Fibroblast of skin of right quadriceps (primary cell): ENCODE measurements around the gene ANKRD60.
A peak's percentile ranks its signal among the peaks of the same experiment; 100 is the strongest.

Experiments
- DNase-seq: peaks from one replicate; pipeline ENCODE4 v3.0.0-alpha.2; 2013

ANKRD60 gene

DNA sequence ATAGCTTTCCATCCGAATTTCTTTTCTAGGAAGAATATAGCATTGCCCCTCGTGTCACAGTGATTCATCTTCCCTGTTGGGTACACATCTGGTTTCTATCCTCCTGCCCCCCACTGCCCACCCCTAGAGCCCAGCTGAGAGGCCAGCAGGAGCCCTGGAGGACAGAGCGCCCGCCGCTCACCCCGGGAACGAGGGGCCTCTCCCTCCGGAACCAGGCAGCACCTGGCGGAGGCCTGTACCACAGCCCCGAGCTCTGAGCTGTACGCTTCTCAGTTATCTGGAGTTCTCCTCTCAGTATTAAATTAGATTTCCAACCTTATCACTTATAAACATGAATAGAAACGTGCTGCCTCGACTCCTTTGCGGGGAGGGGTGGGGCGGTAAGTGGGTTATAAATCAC lies 6.0 kb downstream of the ANKRD60 start:
- DNase-seq, result no peak

DNA sequence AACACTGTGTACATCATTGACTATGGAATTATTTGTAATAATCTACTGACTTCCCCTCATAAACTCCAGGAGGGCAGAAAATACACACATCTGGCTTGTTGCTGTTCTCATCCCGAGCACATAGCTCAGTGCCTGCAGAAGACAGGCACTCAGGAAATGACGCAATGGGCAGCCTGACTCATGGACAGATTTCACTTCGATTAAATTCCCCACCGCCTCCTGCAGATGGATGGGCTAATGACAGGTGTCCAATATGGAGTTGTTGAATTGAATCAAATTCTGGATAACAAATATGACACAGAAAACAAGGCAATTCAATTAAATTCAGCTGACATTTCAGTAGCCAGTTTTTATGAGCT lies 9.1 kb downstream of the ANKRD60 start:
- DNase-seq, result peak; percentile 84

GRCh38 chr20:58218665-58219341 lies 9.7 kb downstream of the ANKRD60 start:
- no peak for DNase-seq

DNA sequence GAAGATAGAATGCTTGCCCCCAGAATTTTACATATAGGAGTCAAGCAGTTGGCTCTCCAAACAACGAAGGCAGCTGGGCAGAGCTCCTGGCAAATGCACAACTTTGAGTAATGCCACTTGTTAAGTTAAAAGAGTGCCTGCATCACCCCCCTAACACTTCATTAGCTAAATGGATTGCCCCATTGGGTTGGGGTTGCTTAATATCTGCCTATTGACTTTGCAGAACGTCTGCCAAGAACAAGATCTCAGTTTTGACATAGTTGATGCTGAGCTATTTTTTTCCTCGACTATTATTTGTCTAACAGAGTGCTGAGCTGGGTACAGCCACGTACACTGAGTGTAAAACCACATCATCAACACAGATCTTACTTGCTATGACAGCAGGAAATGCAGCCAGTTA lies 12.1 kb downstream of the ANKRD60 start:
- no peak for DNase-seq

GRCh38 chr20:58215116-58215515 lies 13.3 kb downstream of the ANKRD60 start:
- DNase-seq, result no peak

- no peak for DNase-seq
These were observed 14.1 kb downstream of the ANKRD60 start for GRCh38 chr20:58214310-58214709.

DNA sequence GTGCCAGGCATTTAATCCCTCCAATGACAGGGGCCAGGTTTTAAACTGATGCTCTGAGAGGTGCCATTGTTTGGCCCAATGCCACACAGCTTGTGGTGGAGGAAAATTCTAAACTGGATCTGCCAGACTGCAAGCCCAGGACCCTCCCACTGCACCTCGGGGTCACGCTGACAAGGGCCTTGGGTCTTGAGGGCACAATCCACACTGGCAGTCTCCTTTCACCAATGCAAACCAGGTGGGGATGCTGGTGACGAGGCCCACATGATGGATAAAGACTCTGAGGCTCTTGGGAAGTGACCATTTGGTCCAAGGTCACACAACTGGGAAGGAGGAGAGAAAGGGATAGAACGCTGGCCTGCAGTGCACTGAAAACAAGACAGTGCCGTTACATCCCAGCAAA lies 14.7 kb downstream of the ANKRD60 start:
- no peak for DNase-seq

DNA sequence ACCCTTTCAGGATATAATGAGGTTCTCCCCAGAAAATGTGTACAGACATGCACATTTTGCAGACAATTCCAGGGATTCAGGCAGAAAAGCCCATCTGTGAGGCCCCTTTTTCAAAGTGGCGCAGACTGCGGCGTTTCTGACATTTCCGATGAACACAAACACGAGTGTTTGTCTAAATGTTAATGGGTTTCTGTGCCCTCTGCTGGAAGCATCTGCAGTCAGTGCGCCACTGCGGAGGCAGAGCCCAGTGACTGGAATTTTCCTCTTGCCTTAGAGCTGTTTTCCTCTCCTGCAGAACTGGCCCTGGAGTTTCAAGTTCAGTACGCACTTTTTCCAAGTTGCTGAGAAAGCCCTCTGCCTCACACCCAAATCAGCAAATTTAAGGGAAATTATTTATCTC lies 15.3 kb downstream of the ANKRD60 start:
- DNase-seq, result no peak

DNA sequence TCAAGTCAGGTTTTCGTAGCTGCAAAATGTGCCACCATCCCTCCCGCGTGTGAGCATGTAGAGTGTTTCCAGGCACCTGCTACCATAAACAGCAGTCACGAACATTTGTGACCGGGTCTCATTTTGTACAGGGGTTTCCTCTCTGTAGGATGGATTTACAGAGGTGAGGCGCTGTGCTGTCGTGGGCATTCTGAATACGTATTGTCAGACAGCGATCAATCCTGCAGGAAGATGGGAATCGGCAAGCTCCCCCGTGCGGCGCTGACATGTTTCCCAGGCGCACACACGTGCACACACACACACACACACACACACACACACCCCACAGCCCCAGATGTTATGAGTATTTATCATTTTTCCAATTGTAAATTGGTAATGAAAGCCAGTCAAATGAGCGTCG lies 15.8 kb downstream of the ANKRD60 start:
- DNase-seq, result no peak

- DNase-seq, result no peak
These were observed 18.1 kb downstream of the ANKRD60 start for GRCh38 chr20:58210398-58210747.

- peak; percentile 56 for DNase-seq
These were observed 18.6 kb downstream of the ANKRD60 start for GRCh38 chr20:58209652-58210397.

DNA sequence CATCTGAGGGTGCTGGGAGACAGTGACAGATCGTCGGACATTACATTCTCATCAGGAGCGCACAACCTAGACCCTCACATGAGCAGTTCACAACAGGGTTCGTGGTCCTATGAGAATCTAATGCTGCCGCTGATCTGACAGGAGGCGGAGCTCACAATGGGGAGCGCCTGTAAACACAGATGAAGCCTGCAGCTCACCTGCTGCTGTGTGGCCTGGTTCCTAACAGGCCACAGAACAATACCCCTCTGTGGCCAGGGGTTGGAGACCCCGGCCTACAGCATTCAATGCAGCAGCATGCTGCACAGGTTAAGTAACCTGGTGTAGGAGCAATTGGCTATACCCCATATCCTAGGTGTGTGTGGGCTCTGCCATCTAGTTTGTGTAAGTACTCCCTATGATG lies 19.5 kb downstream of the ANKRD60 start:
- DNase-seq, result no peak

DNA sequence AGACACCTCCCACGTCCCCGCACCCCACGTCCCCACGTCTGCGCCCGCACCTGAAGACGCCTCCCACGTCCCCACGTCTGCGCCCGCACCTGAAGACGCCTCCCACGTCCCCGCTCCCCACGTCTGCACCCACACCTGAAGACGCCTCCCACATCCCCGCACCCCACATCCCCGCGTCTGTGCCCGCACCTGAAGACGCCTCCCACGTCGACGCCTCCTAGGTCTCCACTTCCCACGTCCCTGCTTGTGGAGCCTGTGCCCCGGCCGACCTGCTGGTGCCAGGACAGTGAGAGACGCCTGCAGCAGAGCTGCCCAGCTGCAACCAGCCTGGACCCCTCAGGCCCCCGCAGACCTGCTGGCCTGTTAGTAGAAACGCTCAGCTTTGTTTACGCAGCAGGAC lies 22.6 kb downstream of the ANKRD60 start:
- no peak for DNase-seq

- peak; percentile 24 for DNase-seq
These were observed 26.4 kb downstream of the ANKRD60 start for GRCh38 chr20:58202044-58202443.

DNA sequence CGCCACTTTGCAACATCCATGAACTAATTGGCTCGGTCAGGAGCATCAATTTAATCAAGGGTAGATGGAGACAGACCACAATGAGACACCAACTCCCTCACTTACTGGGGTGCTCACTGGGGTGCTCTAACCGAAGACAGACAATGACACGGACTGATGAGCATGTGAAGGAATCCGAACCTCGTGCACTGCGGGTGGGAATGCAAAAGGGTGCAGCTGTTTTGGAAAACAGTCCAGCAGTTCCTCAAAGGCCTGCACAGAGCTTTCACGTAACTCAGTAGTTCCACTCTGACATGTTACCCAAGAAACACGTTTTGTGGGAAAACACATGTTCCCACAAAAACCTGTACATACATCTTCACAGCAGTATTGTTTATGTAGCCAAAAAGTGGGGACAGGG lies 26.8 kb downstream of the ANKRD60 start:
- DNase-seq, result no peak

GRCh38 chr20:58199469-58199868 lies 29.0 kb downstream of the ANKRD60 start:
- no peak for DNase-seq

- no peak for DNase-seq
These were observed 29.5 kb downstream of the ANKRD60 start for GRCh38 chr20:58198901-58199355.

DNA sequence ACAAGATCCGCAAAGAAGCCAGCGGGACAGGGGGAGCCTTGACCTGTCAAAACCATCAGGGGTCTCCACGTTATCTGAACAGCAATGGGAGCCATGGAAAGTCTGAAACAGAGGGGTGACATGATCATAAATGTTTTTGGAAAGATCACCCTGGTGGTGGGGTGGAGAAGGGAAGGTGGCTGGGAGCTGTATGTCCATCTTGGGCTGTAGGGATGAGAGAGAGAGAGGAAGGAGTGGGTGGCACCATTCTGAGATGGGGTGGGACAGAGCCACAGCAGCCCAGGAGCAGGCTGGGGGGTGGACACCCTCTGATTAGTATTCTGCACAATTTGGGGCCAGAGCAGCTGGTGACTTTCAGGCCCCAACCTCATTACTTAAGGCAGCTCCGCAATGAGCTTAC lies 30.1 kb downstream of the ANKRD60 start:
- no peak for DNase-seq

DNA sequence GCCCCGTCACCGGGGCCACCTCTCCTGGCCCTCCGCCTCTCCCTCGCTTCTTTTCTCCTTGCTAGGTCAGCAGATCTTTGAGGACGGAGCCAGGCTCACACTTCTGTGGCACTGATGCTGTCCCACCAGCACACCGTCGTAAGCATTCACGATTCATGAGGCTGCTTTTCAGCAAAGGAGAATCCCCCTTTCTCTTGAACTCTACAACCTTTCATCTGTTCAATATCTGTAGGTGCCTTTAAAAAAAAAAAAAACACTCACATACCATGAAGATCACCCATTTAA lies 31.3 kb downstream of the ANKRD60 start:
- DNase-seq, result no peak

DNA sequence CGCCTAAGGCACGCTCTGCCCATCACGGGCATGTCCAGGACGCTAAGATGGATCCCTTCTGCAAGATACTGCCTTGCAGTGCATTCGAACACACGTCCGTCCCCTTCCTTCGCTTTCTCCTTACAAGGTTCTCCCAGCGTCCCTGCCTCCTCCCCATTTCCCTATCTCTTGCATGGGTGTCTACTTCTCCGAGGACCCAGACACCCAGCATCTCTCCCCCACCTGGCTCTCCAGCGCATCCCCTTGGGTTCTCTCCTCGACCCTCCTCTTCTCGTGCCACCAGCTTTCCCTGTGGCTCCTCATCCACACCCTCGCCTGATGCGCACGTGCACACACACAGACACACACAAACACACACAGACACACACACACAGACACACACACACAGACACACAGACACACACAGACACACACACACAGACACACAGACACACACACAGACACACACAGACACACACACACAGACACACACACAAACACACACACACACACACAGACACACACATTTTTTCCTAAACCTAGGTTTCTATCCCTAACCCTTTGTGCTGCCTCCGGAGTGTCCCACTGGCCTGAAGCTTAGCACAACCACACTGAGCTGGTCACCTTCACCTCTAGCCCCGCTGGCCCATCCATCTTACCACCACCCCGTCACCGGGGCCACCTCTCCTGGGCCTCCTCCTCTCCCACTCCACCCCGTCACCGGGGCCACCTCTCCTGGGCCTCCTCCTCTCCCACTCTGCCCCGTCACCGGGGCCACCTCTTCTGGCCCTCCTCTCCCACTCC lies 31.9 kb downstream of the ANKRD60 start:
- DNase-seq, result no peak

DNA sequence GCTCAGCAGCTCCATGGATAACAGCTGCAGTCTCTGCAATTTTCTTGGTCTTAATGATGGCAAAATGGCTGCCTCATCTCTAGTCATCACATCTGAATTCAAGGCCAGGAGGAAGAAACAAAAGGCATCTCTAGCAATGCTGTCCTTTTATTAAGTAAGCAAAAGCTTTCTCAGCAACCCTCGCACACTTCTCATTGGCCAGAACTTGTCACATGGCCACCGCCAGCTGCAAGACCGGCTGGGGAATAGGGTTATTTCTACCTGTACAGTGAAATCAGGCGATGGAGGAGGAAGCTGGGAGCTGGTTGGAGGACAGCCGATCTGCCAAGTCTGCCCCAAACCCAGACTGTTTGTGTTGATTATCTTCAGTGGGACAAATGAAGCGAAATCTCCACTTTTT lies 33.4 kb downstream of the ANKRD60 start:
- DNase-seq, result no peak

- no peak for DNase-seq
These were observed 34.2 kb downstream of the ANKRD60 start for GRCh38 chr20:58194175-58194791.

DNA sequence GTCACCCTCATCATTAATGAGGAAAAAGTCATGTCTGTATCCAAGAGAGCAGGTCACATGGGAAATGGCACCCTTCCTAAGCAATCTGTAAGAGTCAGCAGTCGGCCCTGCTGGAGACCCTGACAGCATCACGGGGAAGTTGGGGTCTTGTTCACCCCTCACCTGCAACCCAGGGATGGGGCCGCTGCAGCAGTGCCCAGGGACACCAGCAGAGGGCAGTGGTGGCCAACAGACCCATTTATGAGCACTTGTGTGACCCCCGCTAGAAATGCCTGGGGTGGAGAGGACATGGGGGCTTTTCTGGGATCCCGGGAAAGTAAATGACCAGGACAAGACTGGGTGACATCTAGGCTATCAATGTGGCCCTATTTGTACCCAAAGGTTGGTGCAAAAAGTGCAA lies 35.9 kb downstream of the ANKRD60 start:
- no peak for DNase-seq

DNA sequence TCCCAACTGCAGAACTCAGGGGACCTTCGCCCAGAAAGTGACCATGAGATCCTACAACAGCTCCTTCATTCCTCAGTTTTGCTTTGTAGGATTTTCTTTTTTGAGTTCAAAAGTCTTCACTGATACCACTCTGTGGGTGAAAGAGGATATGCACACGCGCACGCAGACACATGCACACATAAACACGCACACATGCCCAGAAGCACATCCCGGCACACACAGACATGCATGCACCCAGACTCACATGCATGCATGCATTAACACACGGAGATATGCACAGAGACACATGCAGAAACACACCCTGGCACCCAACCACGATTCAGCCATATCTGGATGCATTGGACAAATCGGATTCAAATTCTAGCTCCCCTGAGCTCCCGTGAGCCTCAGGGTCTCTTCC lies 36.4 kb downstream of the ANKRD60 start:
- DNase-seq, result no peak
